HCT116 (cell line): Measurements from ENCODE around the gene COL9A3. TPM values are rescaled to one million over a fixed set of nuclear protein-coding genes. Genes with fewer than 3 reads are reported as not detected.

Experiments used
- ATAC-seq: fragments of 200-7000 bp; cut with Tn5 transposase; 2 replicates; pipeline ENCODE4 v1.9.1; 2020; ENCODE audit warnings: mild to moderate bottlenecking, moderate library complexity
- BruUV-seq: library from RNA; stranded (reverse); fragments of 400-500 nt; replicated peaks from 2 replicates; lab custom pipeline; 2021; lab: Mats Ljungman, UMichigan
- CTCF ChIA-PET: fragments of 300-600 bp; sonication (Branson Sonifier 250); formaldehyde crosslinking; loops from one replicate; lab custom pipeline; 2021; ENCODE audit warnings: antibody characterized with exemption; lab: Charles Lee
- POLR2A ChIA-PET: fragments of 300-600, 350-600 bp; sonication (Branson Sonifier 250); formaldehyde crosslinking; loops from one replicate; lab custom pipeline; 2021; ENCODE audit warnings: antibody characterized with exemption; lab: Charles Lee
- RAD21 ChIA-PET, 2 experiments: fragments of 300-600 bp; sonication (Branson Sonifier 250); formaldehyde crosslinking; loops; one replicate each; lab custom pipeline; 2023; ENCODE audit warnings: low total read pairs in 2 of 2; ENCODE audit not compliant: uncharacterized antibody in 2 of 2, unreplicated experiment in 2 of 2, low non-redundant PET in 1 of 2; lab: Charles Lee
- DNase-seq: peaks from one replicate; pipeline ENCODE4 v3.0.0-alpha.2; 2010; ENCODE audit warnings: low read depth, low spot score
- H2AFZ ChIP-seq: fragments of 200-600 bp; shearing (Covaris generic), sonication (generic); 2 replicates; pipeline ENCODE4 v1.6.1; 2017; ENCODE audit warnings: low read depth, mixed run types, mixed read lengths, antibody characterized with exemption, low read length; ENCODE audit not compliant: poor library complexity, severe bottlenecking
- H3K27ac ChIP-seq: 2 replicates; pipeline ENCODE4 v1.5.1; 2012; ENCODE audit warnings: low read depth, low read length
- H3K27me3 ChIP-seq: fragments of 200-600 bp; sonication (generic); 2 replicates; pipeline ENCODE4 v1.6.1; 2016; ENCODE audit warnings: mixed run types, low read length, mixed read lengths; ENCODE audit not compliant: insufficient read depth
- H3K36me3 ChIP-seq, 2 experiments: fragments of 200-500 bp in 1 of 2; fragments of 200-600 bp in 1 of 2; sonication (Bioruptor generic) in 1 of 2; sonication (generic) in 1 of 2; 2 replicates each; pipeline versions ENCODE4 v1.5.1 to v1.6.1; 2014 to 2016; ENCODE audit warnings: low read length in 2 of 2, inconsistent platforms in 1 of 2, mixed read lengths in 1 of 2, mixed run types in 1 of 2; ENCODE audit not compliant: insufficient read depth in 2 of 2, control insufficient read depth in 1 of 2
- H3K4me1 ChIP-seq, 2 experiments: fragments of 200-600 bp in 1 of 2; sonication (generic) in 1 of 2; 2 replicates each; pipeline versions ENCODE4 v1.5.1 to v1.6.1; 2012 to 2017; ENCODE audit warnings: low read length in 2 of 2, inconsistent platforms in 1 of 2, mild to moderate bottlenecking in 1 of 2, mixed read lengths in 1 of 2, mixed run types in 1 of 2, moderate library complexity in 1 of 2; ENCODE audit not compliant: insufficient read depth in 2 of 2, control insufficient read depth in 1 of 2
- H3K4me2 ChIP-seq: fragments of 200-600 bp; sonication (generic); 2 replicates; pipeline ENCODE4 v1.6.1; 2017; ENCODE audit warnings: mixed run types, low read length, mixed read lengths
- H3K4me3 ChIP-seq, 2 experiments: fragments of 200-600 bp in 1 of 2; sonication (generic) in 1 of 2; replicated peaks in 1 of 2; 2 replicates each; pipeline ENCODE4 v1.5.1; 2011 to 2016; ENCODE audit warnings: low read length in 2 of 2, control low read depth in 1 of 2, low read depth in 1 of 2, mild to moderate bottlenecking in 1 of 2, mixed read lengths in 1 of 2, mixed run types in 1 of 2
- H3K79me2 ChIP-seq: fragments of 200-600 bp; sonication (generic); 2 replicates; pipeline ENCODE4 v1.6.1; 2017; ENCODE audit warnings: mild to moderate bottlenecking, mixed run types, low read length, moderate library complexity, mixed read lengths; ENCODE audit not compliant: insufficient read depth
- H3K9ac ChIP-seq: fragments of 200-600 bp; sonication (generic); 2 replicates; pipeline ENCODE4 v1.6.1; 2016; ENCODE audit warnings: low read length, mixed read lengths
- H3K9me2 ChIP-seq: fragments of 200-600 bp; sonication (generic), shearing (Covaris generic); 2 replicates; pipeline ENCODE4 v1.6.1; 2017; ENCODE audit warnings: mixed run types, mild to moderate bottlenecking, moderate library complexity; ENCODE audit not compliant: insufficient read depth
- H3K9me3 ChIP-seq, 2 experiments: fragments of 200-500 bp in 1 of 2; fragments of 200-600 bp in 1 of 2; sonication (Bioruptor generic) in 1 of 2; sonication (generic) in 1 of 2; 2 replicates each; pipeline ENCODE4 v1.6.1; 2014 to 2017; ENCODE audit warnings: low read length in 2 of 2, mixed read lengths in 2 of 2, inconsistent platforms in 1 of 2, low read depth in 1 of 2, mild to moderate bottlenecking in 1 of 2, mixed run types in 1 of 2, moderate library complexity in 1 of 2; ENCODE audit not compliant: control insufficient read depth in 1 of 2, insufficient read depth in 1 of 2
- H4K20me1 ChIP-seq: fragments of 200-600 bp; sonication (generic), shearing (Covaris generic); 2 replicates; pipeline ENCODE4 v1.6.1; 2017; ENCODE audit warnings: mixed run types, mild to moderate bottlenecking, moderate library complexity; ENCODE audit not compliant: insufficient read depth
- CEBPB ChIP-seq: IDR thresholded peaks from 2 replicates; pipeline ENCODE4 v1.6.1; 2012; ENCODE audit warnings: low read depth
- EGR1 ChIP-seq: IDR thresholded peaks from 2 replicates; pipeline ENCODE4 v1.6.1; 2012; ENCODE audit warnings: low read depth
- ELF1 ChIP-seq: IDR thresholded peaks from 2 replicates; pipeline ENCODE4 v1.6.1; 2012; ENCODE audit warnings: low read depth, borderline replicate concordance
- EZH2 ChIP-seq: fragments of 200-600 bp; sonication (generic); IDR thresholded peaks from 2 replicates; pipeline ENCODE4 v1.6.1; 2017; ENCODE audit warnings: antibody characterized with exemption, mixed run types
- EZH2phosphoT487 ChIP-seq: fragments of 200-600 bp; IDR thresholded peaks from 2 replicates; pipeline ENCODE4 v1.6.1; 2018; ENCODE audit warnings: antibody characterized with exemption, borderline replicate concordance
- FOSL1 ChIP-seq: IDR thresholded peaks from 2 replicates; pipeline ENCODE4 v1.6.1; 2012; ENCODE audit warnings: low read depth
- POLR2A ChIP-seq: IDR thresholded peaks from 2 replicates; pipeline ENCODE4 v1.7.0; 2011; ENCODE audit warnings: borderline replicate concordance; ENCODE audit not compliant: insufficient read depth, insufficient read length; ENCODE audit errors: extremely low read depth
- POLR2AphosphoS5 ChIP-seq: IDR thresholded peaks from 2 replicates; pipeline ENCODE4 v1.6.1; 2011; ENCODE audit warnings: mild to moderate bottlenecking, low read depth, low read length, moderate library complexity
- SIN3A ChIP-seq: IDR thresholded peaks from 2 replicates; pipeline ENCODE4 v1.6.1; 2012; ENCODE audit warnings: low read depth
- SP1 ChIP-seq: IDR thresholded peaks from 2 replicates; pipeline ENCODE4 v1.6.1; 2012; ENCODE audit warnings: low read depth
- SRF ChIP-seq: IDR thresholded peaks from 2 replicates; pipeline ENCODE4 v1.6.1; 2012; ENCODE audit warnings: low read depth
- TCF7L2 ChIP-seq: IDR thresholded peaks from 2 replicates; pipeline ENCODE4 v1.7.0; 2011; ENCODE audit warnings: borderline replicate concordance, inconsistent platforms; ENCODE audit not compliant: insufficient read depth, insufficient read length; ENCODE audit errors: extremely low read depth
- YY1 ChIP-seq: IDR thresholded peaks from 2 replicates; pipeline ENCODE4 v1.6.1; 2011; ENCODE audit warnings: low read length, low read depth, moderate library complexity, mild to moderate bottlenecking; ENCODE audit not compliant: insufficient replicate concordance; ENCODE audit errors: extremely low read depth
- ZFX ChIP-seq: fragments of 450-650 bp; IDR thresholded peaks from 2 replicates; pipeline ENCODE4 v1.6.1; 2017
- intact Hi-C: fragments of 100-400 bp; cut with micrococcal nuclease; formaldehyde crosslinking; loops from 2 replicates; pipeline ENCODE4 v1.10.0; 2022
- total RNA-seq: library from RNA; stranded (reverse); gene quantifications from one replicate; pipeline ENCODE4 v1.2.1, GENCODE V29; 2021; ENCODE audit not compliant: unreplicated experiment
- TF ChIP-seq, protein P1 (sequence below), 3 experiments: fragments of 200-600 bp in 1 of 3; sonication (generic) in 1 of 3; IDR thresholded peaks in 2 of 3; conservative IDR thresholded peaks in 1 of 3; 2 replicates each; pipeline ENCODE4 v1.5.1; 2012 to 2017; ENCODE audit warnings: low read depth in 2 of 3, low read length in 2 of 3, antibody characterized with exemption in 1 of 3, borderline replicate concordance in 1 of 3, control low read depth in 1 of 3, mild to moderate bottlenecking in 1 of 3, mixed read lengths in 1 of 3, mixed run types in 1 of 3, moderate library complexity in 1 of 3; ENCODE audit not compliant: insufficient read depth in 1 of 3
- TF ChIP-seq, protein P2 (sequence below): IDR thresholded peaks from 2 replicates; pipeline ENCODE4 v1.6.1; 2012
- TF ChIP-seq, protein P3 (sequence below): IDR thresholded peaks from 2 replicates; pipeline ENCODE4 v1.6.1; 2011; ENCODE audit warnings: mild to moderate bottlenecking, low read length, moderate library complexity; ENCODE audit not compliant: insufficient replicate concordance; ENCODE audit errors: extremely low read depth

The COL9A3 gene
- total RNA-seq, 1 experiment from 2014 or later = 29.7 TPM

DNA sequence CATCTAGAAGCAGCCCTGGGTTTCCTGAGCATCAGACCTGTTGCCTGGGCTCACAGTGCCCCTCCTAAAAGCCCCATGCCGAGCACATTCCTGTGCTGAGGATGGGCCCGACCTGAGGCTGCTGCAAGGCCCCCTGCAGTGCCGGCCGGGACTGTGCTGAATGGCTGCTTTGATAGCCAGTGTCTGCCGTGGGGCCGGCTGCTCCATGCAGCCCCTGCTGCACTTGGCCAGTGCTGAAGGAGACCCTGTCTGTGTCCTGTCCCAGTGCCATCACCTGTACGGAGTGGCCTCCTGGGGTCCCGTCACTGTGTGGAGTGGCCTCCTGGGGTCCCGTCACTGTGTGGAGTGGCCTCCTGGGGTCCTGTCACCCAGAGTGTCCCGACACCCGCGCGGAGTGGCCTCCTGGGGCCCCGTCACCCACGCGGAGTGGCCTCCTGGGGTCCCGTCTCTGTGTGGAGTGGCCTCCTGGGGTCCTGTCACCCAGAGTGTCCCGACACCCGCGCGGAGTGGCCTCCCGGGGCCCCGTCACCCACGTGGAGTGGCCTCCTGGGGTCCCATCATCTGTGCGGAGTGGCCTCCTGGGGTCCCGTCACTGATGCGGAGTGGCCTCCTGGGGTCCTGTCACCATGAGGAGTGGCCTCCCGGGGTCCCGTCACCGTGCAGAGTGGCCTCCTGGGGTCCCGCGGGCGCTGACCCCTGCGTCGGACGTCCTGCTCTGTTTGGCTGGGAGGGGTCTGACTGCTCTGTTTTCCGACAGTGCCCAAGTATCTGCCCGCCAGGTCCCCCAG lies 7.0 kb downstream of the COL9A3 start:
- Histone ChIP-seq H3K27ac (peak overlapping the region; percentile 51; the same call in 1 of the 2 replicates), H3K9ac (0 out of 2 replicates have a peak overlapping the region, but pooled peaks have one; percentile 45), H3K9me2 (no peaks in the 10 kb centered on the region), H3K4me1 (peaks cover 43 to 49% of the 10 kb centered on the region in 2 experiments), H3K4me2 (peak overlapping the region; percentile 82), H3K79me2 (no peaks in the 10 kb centered on the region), H3K27me3 (no peaks in the 10 kb centered on the region), H3K4me3 (no peak overlapping the region), H2AFZ (no peak overlapping the region), H3K9me3 (no peaks in the 10 kb centered on the region), H3K36me3 (no peaks in the 10 kb centered on the region), H4K20me1 (no peaks in the 10 kb centered on the region)
- no peak for DNase-seq
- ATAC-seq = no peak
- intact Hi-C loops = loop anchor here (2.0 kb wide), 1 partner anchor 185 kb away; no protein-coding TSS in a partner anchor
- ChIA-PET RAD21 (no interaction called here), CTCF (interaction anchor here (0.6 to 1.8 kb wide), 6 partner anchors 24 to 247 kb away, joined by 3 to 9 read pairs (median 5); partner anchors contain the start of gene TCFL5), POLR2A (interaction anchor here (0.9 to 1.2 kb wide), 2 partner anchors 38 kb away, joined by 3 read pairs; partner anchors contain the start of gene TCFL5)
- no TSS peak for BruUV-seq
- TF ChIP-seq SRF = no peak
- TF ChIP-seq TCF7L2 = no peak
- no peak for TF ChIP-seq SP1
- TF ChIP-seq CEBPB = no peak
- no peak for TF ChIP-seq SIN3A
- TF ChIP-seq POLR2AphosphoS5 = no peak
- TF ChIP-seq, protein P1, sequence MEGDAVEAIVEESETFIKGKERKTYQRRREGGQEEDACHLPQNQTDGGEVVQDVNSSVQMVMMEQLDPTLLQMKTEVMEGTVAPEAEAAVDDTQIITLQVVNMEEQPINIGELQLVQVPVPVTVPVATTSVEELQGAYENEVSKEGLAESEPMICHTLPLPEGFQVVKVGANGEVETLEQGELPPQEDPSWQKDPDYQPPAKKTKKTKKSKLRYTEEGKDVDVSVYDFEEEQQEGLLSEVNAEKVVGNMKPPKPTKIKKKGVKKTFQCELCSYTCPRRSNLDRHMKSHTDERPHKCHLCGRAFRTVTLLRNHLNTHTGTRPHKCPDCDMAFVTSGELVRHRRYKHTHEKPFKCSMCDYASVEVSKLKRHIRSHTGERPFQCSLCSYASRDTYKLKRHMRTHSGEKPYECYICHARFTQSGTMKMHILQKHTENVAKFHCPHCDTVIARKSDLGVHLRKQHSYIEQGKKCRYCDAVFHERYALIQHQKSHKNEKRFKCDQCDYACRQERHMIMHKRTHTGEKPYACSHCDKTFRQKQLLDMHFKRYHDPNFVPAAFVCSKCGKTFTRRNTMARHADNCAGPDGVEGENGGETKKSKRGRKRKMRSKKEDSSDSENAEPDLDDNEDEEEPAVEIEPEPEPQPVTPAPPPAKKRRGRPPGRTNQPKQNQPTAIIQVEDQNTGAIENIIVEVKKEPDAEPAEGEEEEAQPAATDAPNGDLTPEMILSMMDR (IDR thresholded peaks at IDR 0.05 in 2 of 3, conservative IDR thresholded peaks at IDR 0.05 in 1 of 3; ENCODE audit: borderline replicate concordance in 1 of 3, insufficient read depth in 1 of 3, low read depth in 2 of 3, low read length in 2 of 3) = no peak
- TF ChIP-seq EZH2 = no peak
- no peak for TF ChIP-seq EGR1
- no peak for TF ChIP-seq EZH2phosphoT487
- no peak for TF ChIP-seq ELF1
- TF ChIP-seq FOSL1 = no peak
- no peak for TF ChIP-seq YY1
- no peak for TF ChIP-seq ZFX
- TF ChIP-seq, protein P2, sequence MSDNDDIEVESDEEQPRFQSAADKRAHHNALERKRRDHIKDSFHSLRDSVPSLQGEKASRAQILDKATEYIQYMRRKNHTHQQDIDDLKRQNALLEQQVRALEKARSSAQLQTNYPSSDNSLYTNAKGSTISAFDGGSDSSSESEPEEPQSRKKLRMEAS = no peak
- TF ChIP-seq, protein P3, sequence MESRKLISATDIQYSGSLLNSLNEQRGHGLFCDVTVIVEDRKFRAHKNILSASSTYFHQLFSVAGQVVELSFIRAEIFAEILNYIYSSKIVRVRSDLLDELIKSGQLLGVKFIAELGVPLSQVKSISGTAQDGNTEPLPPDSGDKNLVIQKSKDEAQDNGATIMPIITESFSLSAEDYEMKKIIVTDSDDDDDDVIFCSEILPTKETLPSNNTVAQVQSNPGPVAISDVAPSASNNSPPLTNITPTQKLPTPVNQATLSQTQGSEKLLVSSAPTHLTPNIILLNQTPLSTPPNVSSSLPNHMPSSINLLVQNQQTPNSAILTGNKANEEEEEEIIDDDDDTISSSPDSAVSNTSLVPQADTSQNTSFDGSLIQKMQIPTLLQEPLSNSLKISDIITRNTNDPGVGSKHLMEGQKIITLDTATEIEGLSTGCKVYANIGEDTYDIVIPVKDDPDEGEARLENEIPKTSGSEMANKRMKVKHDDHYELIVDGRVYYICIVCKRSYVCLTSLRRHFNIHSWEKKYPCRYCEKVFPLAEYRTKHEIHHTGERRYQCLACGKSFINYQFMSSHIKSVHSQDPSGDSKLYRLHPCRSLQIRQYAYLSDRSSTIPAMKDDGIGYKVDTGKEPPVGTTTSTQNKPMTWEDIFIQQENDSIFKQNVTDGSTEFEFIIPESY = no peak
- no peak for TF ChIP-seq POLR2A
